PC-9 (cell line): Measurements from ENCODE around the gene SLC27A4. TPM values are rescaled to one million over a fixed set of nuclear protein-coding genes. Genes with fewer than 3 reads are reported as not detected.

ENCODE experiments used
- BruUV-seq: library from RNA; stranded (reverse); fragments of 400-500 nt; replicated peaks from 2 replicates; lab custom pipeline; 2021; lab: Mats Ljungman, UMichigan
- CTCF ChIA-PET: fragments of 300-600 bp; sonication (Branson Sonifier 250); formaldehyde crosslinking; loops from one replicate; lab custom pipeline; 2022; ENCODE audit warnings: antibody characterized with exemption; lab: Charles Lee
- POLR2A ChIA-PET: fragments of 300-600 bp; sonication (Branson Sonifier 250); formaldehyde crosslinking; loops from one replicate; lab custom pipeline; 2022; ENCODE audit warnings: antibody characterized with exemption; ENCODE audit not compliant: unreplicated experiment; lab: Charles Lee
- DNase-seq, 2 experiments: peaks; one replicate each; pipeline versions ENCODE4 v3.0.0 to v3.0.0-alpha.2; 2015 to 2022; ENCODE audit warnings: mixed read lengths in 1 of 2
- H2AFZ ChIP-seq: fragments of 200-600 bp; sonication (generic); 2 replicates; pipeline ENCODE4 v1.8.1; 2017; ENCODE audit warnings: antibody characterized with exemption
- H3F3A ChIP-seq: fragments of 200-600 bp; sonication (generic); 2 replicates; pipeline ENCODE4 v1.8.1; 2017; ENCODE audit warnings: antibody characterized with exemption, mild to moderate bottlenecking, low read depth; ENCODE audit not compliant: insufficient read depth
- H3K27ac ChIP-seq: fragments of 200-600 bp; sonication (generic); 2 replicates; pipeline ENCODE4 v1.6.1; 2016; ENCODE audit warnings: mixed run types
- H3K27me3 ChIP-seq: fragments of 200-600 bp; sonication (generic); 2 replicates; pipeline ENCODE4 v1.6.1; 2016; ENCODE audit warnings: low read depth, mixed run types; ENCODE audit not compliant: insufficient read depth
- H3K36me3 ChIP-seq: fragments of 200-600 bp; sonication (generic); 2 replicates; pipeline ENCODE4 v1.6.1; 2016; ENCODE audit warnings: low read depth, mixed run types
- H3K4me1 ChIP-seq: fragments of 200-600 bp; sonication (generic); replicated peaks from 2 replicates; pipeline ENCODE4 v1.6.1; 2016; ENCODE audit warnings: mixed run types; ENCODE audit not compliant: insufficient read depth
- H3K4me2 ChIP-seq: fragments of 200-600 bp; sonication (generic); 2 replicates; pipeline ENCODE4 v1.6.1; 2017; ENCODE audit warnings: mixed run types
- H3K4me3 ChIP-seq: fragments of 200-600 bp; sonication (generic); 2 replicates; pipeline ENCODE4 v1.6.1; 2016; ENCODE audit warnings: mixed run types
- H3K79me2 ChIP-seq: fragments of 200-600 bp; sonication (generic); 2 replicates; pipeline ENCODE4 v1.6.1; 2017; ENCODE audit warnings: low read depth, mixed run types
- H3K9me2 ChIP-seq: fragments of 200-600 bp; sonication (generic); 2 replicates; pipeline ENCODE4 v1.8.1; 2017; ENCODE audit warnings: mild to moderate bottlenecking; ENCODE audit not compliant: insufficient read depth
- H3K9me3 ChIP-seq: fragments of 200-600 bp; sonication (generic); 2 replicates; pipeline ENCODE4 v1.8.1; 2016; ENCODE audit warnings: low read depth; ENCODE audit not compliant: insufficient read depth
- H4K20me1 ChIP-seq: fragments of 200-600 bp; sonication (generic); 2 replicates; pipeline ENCODE4 v1.8.1; 2017; ENCODE audit not compliant: insufficient read depth
- CTCF ChIP-seq: fragments of 200-600 bp; sonication (generic); conservative IDR thresholded peaks from 2 replicates; pipeline ENCODE4 v1.6.1; 2017; ENCODE audit warnings: mixed run types, antibody characterized with exemption, mild to moderate bottlenecking, moderate library complexity
- EZH2 ChIP-seq: fragments of 200-600 bp; sonication (generic); IDR thresholded peaks from 2 replicates; pipeline ENCODE4 v1.8.0; 2017; ENCODE audit warnings: antibody characterized with exemption, low read depth
- intact Hi-C: fragments of 100-400 bp; cut with micrococcal nuclease; formaldehyde crosslinking; loops from one replicate; pipeline ENCODE4 v1.10.0; 2022; ENCODE audit not compliant: unreplicated experiment
- total RNA-seq: library from RNA; stranded (reverse); gene quantifications from 2 replicates; pipeline ENCODE4 v1.2.3, GENCODE V29; 2021

SLC27A4 gene
- total RNA-seq, 1 experiment from 2014 or later, result 30.4 TPM

- no peaks in the 10 kb centered on the region for H3K4me1 ChIP-seq
- CTCF ChIA-PET, result no interaction called here
- no peaks in the 10 kb centered on the region for H3K36me3 ChIP-seq
- TSS peak; percentile 80 for BruUV-seq
- no peaks in the 10 kb centered on the region for H4K20me1 ChIP-seq
- TF ChIP-seq CTCF (no peak), EZH2 (no peak)
- H3F3A ChIP-seq, result peaks cover 13% of the 10 kb centered on the region; the same call in 1 of the 2 replicates
- POLR2A ChIA-PET, result no interaction called here
- no peak overlapping the region for H2AFZ ChIP-seq
- H3K27ac ChIP-seq, result no peak overlapping the region
- H3K27me3 ChIP-seq, result no peaks in the 10 kb centered on the region
- intact Hi-C loops, result no loop called here
- H3K9me2 ChIP-seq, result no peaks in the 10 kb centered on the region
- DNase-seq, result no peak
- no peak overlapping the region for H3K4me2 ChIP-seq
- H3K4me3 ChIP-seq, result no peak overlapping the region
- H3K9me3 ChIP-seq, result no peaks in the 10 kb centered on the region
- no peaks in the 10 kb centered on the region for H3K79me2 ChIP-seq
Measured at GRCh38 chr9:128389395-128390149, 49.2 kb downstream of the SLC27A4 start.

DNA sequence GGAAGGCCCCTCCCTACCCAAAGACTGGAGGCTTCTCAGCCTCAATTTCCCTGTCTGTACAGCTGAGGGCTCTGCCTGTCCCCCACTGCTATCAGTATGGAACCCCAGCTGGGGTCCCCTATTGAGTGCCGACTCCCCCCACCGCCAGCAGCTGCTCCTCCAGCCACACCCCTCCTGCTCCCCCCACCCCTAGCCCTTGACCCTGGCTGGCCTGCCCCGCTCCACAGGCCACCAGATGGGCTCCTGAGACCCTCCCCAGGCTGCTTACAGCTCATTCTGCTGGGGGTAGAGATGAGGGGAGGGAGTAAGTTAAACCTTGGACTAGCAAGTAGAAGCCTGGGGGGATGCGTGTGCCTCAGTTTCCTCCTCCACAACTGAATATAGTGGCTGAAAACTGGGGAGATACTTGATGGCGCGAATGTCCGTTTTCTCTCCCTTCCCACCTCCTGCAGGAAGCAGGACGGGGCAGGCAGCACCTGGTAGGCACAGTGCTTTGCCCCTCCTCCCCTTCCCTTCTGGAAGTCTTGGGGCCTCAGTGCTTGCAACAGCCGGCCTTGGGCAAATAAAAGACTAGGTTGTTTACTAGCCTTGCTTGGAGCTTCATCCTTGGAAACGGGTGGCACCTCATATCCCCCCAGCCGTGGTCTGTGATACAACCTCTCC lies 50.0 kb downstream of the SLC27A4 start:
- Histone ChIP-seq H3K9me3 (no peaks in the 10 kb centered on the region), H3K27ac (no peak overlapping the region), H4K20me1 (no peaks in the 10 kb centered on the region), H3K4me1 (no peaks in the 10 kb centered on the region), H3F3A (peaks cover 13% of the 10 kb centered on the region; the same call in 1 of the 2 replicates), H3K4me2 (no peak overlapping the region), H2AFZ (no peak overlapping the region), H3K4me3 (no peak overlapping the region), H3K27me3 (no peaks in the 10 kb centered on the region), H3K36me3 (no peaks in the 10 kb centered on the region), H3K79me2 (no peaks in the 10 kb centered on the region), H3K9me2 (no peaks in the 10 kb centered on the region)
- ChIA-PET POLR2A (no interaction called here), CTCF (no interaction called here)
- DNase-seq, result no peak
- BruUV-seq, result no TSS peak
- TF ChIP-seq CTCF, result no peak
- no peak for TF ChIP-seq EZH2
- intact Hi-C loops, result no loop called here

GRCh38 chr9:128390813-128391711 lies 50.7 kb downstream of the SLC27A4 start:
- H3K27me3 ChIP-seq, result no peaks in the 10 kb centered on the region
- DNase-seq, result no peak
- H2AFZ ChIP-seq, result no peak overlapping the region
- ChIA-PET CTCF (no interaction called here), POLR2A (no interaction called here)
- no peak overlapping the region for H3K4me2 ChIP-seq
- TF ChIP-seq CTCF (no peak), EZH2 (no peak)
- no peaks in the 10 kb centered on the region for H3K9me3 ChIP-seq
- H3K4me1 ChIP-seq, result no peaks in the 10 kb centered on the region
- H3K27ac ChIP-seq, result no peak overlapping the region
- intact Hi-C loops, result no loop called here
- H3K79me2 ChIP-seq, result no peaks in the 10 kb centered on the region
- H3F3A ChIP-seq, result peaks cover 13% of the 10 kb centered on the region; the same call in 1 of the 2 replicates
- H4K20me1 ChIP-seq, result no peaks in the 10 kb centered on the region
- BruUV-seq, result no TSS peak
- no peak overlapping the region for H3K4me3 ChIP-seq
- H3K9me2 ChIP-seq, result no peaks in the 10 kb centered on the region
- H3K36me3 ChIP-seq, result no peaks in the 10 kb centered on the region
